MM.1S (cell line): ENCODE data around the gene ENTPD2.

ENCODE experiments used
- DNase-seq: peaks from one replicate; pipeline ENCODE4 v3.0.0-alpha.2; 2015
- H2AFZ ChIP-seq: fragments of 300-600 bp; sonication (generic); 2 replicates; pipeline ENCODE4 v1.6.0; 2016; ENCODE audit warnings: antibody characterized with exemption, low read length
- H3F3A ChIP-seq: fragments of 300-600 bp; sonication (generic); 2 replicates; pipeline ENCODE4 v1.6.1; 2016; ENCODE audit warnings: mild to moderate bottlenecking, antibody characterized with exemption, low read length, moderate library complexity, mixed read lengths; ENCODE audit not compliant: insufficient read depth
- H3K27ac ChIP-seq: fragments of 300-600 bp; sonication (generic); 2 replicates; pipeline ENCODE4 v1.5.1; 2016; ENCODE audit warnings: mild to moderate bottlenecking, low read length
- H3K27me3 ChIP-seq: fragments of 300-600 bp; sonication (generic); replicated peaks from 2 replicates; pipeline ENCODE4 v1.6.0; 2016; ENCODE audit warnings: low read length; ENCODE audit not compliant: insufficient read depth
- H3K36me3 ChIP-seq: fragments of 300-600 bp; sonication (generic); replicated peaks from 2 replicates; pipeline ENCODE4 v1.6.1; 2016; ENCODE audit warnings: mild to moderate bottlenecking, low read length, mixed read lengths; ENCODE audit not compliant: insufficient read depth
- H3K4me1 ChIP-seq: fragments of 300-600 bp; sonication (generic); 2 replicates; pipeline ENCODE4 v1.6.1; 2016; ENCODE audit warnings: low read length, mixed read lengths
- H3K4me2 ChIP-seq: fragments of 300-600 bp; sonication (generic); 2 replicates; pipeline ENCODE4 v1.6.0; 2016; ENCODE audit warnings: low read depth, low read length
- H3K4me3 ChIP-seq: fragments of 300-600 bp; sonication (generic); 2 replicates; pipeline ENCODE4 v1.5.1; 2016; ENCODE audit warnings: low read length, mixed read lengths
- H3K79me2 ChIP-seq: fragments of 300-600 bp; sonication (generic); 2 replicates; pipeline ENCODE4 v1.6.1; 2016; ENCODE audit warnings: mixed run types, low read length, mixed read lengths
- H3K9ac ChIP-seq: fragments of 300-600 bp; sonication (generic); 2 replicates; pipeline ENCODE4 v1.6.1; 2016; ENCODE audit warnings: low read length, mixed read lengths
- H3K9me2 ChIP-seq: fragments of 300-600 bp; sonication (generic); replicated peaks from 2 replicates; pipeline ENCODE4 v1.6.1; 2016; ENCODE audit warnings: mild to moderate bottlenecking, low read length, mixed read lengths; ENCODE audit not compliant: insufficient read depth
- H3K9me3 ChIP-seq: fragments of 300-600 bp; sonication (generic); replicated peaks from 2 replicates; pipeline ENCODE4 v1.6.1; 2016; ENCODE audit warnings: mild to moderate bottlenecking, low read length, mixed read lengths; ENCODE audit not compliant: insufficient read depth
- H4K20me1 ChIP-seq: fragments of 300-600 bp; sonication (generic); 2 replicates; pipeline ENCODE4 v1.6.1; 2016; ENCODE audit warnings: mild to moderate bottlenecking, low read length, moderate library complexity, mixed read lengths; ENCODE audit not compliant: insufficient read depth
- CTCF ChIP-seq: fragments of 300-600 bp; sonication (generic); IDR thresholded peaks from 2 replicates; pipeline ENCODE4 v1.5.1; 2016; ENCODE audit warnings: antibody characterized with exemption, low read length, mixed read lengths
- EZH2 ChIP-seq: fragments of 300-600 bp; sonication (generic); optimal IDR thresholded peaks from 2 replicates; pipeline ENCODE3; 2017; ENCODE audit warnings: low read depth, mild to moderate bottlenecking, antibody characterized with exemption, low read length, mixed read lengths
- EZH2phosphoT487 ChIP-seq: fragments of 300-600 bp; sonication (generic); IDR thresholded peaks from 2 replicates; pipeline ENCODE4 v1.6.1; 2018; ENCODE audit warnings: antibody characterized with exemption, low read length

ENTPD2 gene

GRCh38 chr9:137046088-137046787 is 7.6 kb downstream of the ENTPD2 start, which contains the start of gene NPDC1:
TSS of gene NPDC1 (minus strand) at chr9:137046177. CDS start at chr9:137045989, 188 bp downstream.
- Histone ChIP-seq H3K4me1 (no peaks in the 10 kb centered on the region), H3K27me3 (peaks cover 86% of the 10 kb centered on the region), H3K9me2 (no peaks in the 10 kb centered on the region), H3K27ac (no peak within 1 kb of the TSS), H4K20me1 (no peaks in the 10 kb centered on the region), H3K4me2 (no peak within 1 kb of the TSS), H3F3A (no peaks in the 10 kb centered on the region), H3K4me3 (no peak within 1 kb of the TSS), H3K36me3 (no peaks in the 10 kb centered on the region), H2AFZ (no peak within 1 kb of the TSS), H3K79me2 (no peaks in the 10 kb centered on the region), H3K9me3 (no peaks in the 10 kb centered on the region), H3K9ac (no peak within 1 kb of the TSS)
- TF ChIP-seq EZH2phosphoT487 (no peak; the same call in 1 of the 2 replicates), EZH2 (peak; percentile 69), CTCF (peak; percentile 80)
- peak; percentile 88 for DNase-seq

- no peak overlapping the region for H3K9ac ChIP-seq
- H3K36me3 ChIP-seq: no peaks in the 10 kb centered on the region
- no peaks in the 10 kb centered on the region for H3K79me2 ChIP-seq
- no peak overlapping the region for H3K27ac ChIP-seq
- no peaks in the 10 kb centered on the region for H4K20me1 ChIP-seq
- no peak overlapping the region for H3K4me2 ChIP-seq
- no peak for DNase-seq
- peak; percentile 90 for TF ChIP-seq EZH2
- TF ChIP-seq EZH2phosphoT487: no peak
- H3K9me3 ChIP-seq: no peaks in the 10 kb centered on the region
- H3K9me2 ChIP-seq: no peaks in the 10 kb centered on the region
- H2AFZ ChIP-seq: no peak overlapping the region
- H3K27me3 ChIP-seq: peaks cover 86% of the 10 kb centered on the region
- no peak overlapping the region for H3K4me3 ChIP-seq
- no peaks in the 10 kb centered on the region for H3F3A ChIP-seq
- H3K4me1 ChIP-seq: no peaks in the 10 kb centered on the region
These were observed 8.4 kb downstream of the ENTPD2 start for GRCh38 chr9:137045294-137046087.

GRCh38 chr9:137044502-137045177 is 9.2 kb downstream of the ENTPD2 start:
- no peak overlapping the region for H3K4me2 ChIP-seq
- no peaks in the 10 kb centered on the region for H3K9me3 ChIP-seq
- TF ChIP-seq CTCF: no peak
- no peak for TF ChIP-seq EZH2phosphoT487
- TF ChIP-seq EZH2: no peak
- no peaks in the 10 kb centered on the region for H3K36me3 ChIP-seq
- no peak overlapping the region for H3K4me3 ChIP-seq
- no peaks in the 10 kb centered on the region for H3K9me2 ChIP-seq
- no peaks in the 10 kb centered on the region for H3F3A ChIP-seq
- no peak for DNase-seq
- no peak overlapping the region for H3K27ac ChIP-seq
- H3K79me2 ChIP-seq: no peaks in the 10 kb centered on the region
- peaks cover 84% of the 10 kb centered on the region for H3K27me3 ChIP-seq
- no peak overlapping the region for H2AFZ ChIP-seq
- no peak overlapping the region for H3K9ac ChIP-seq
- H4K20me1 ChIP-seq: no peaks in the 10 kb centered on the region
- no peaks in the 10 kb centered on the region for H3K4me1 ChIP-seq
